Spleen (tissue), 11 donors: ENCODE results near the gene DTNB. TPM values are rescaled to one million over a fixed set of nuclear protein-coding genes. Genes with fewer than 3 reads are reported as not detected.

ENCODE experiments used
- DNase-seq: peaks from one replicate; pipeline ENCODE4 v3.0.0-alpha.2; 2020
- H3K27ac ChIP-seq, 8 donors: fragments of 200-600 bp; sonication (generic) in 7 of 8; 1 replicate in 4 of 8; 2 replicates in 4 of 8; pipeline versions ENCODE4 v1.5.0 to v1.8.0; 2016 to 2021; ENCODE audit warnings: inconsistent platforms in 4 of 8, mild to moderate bottlenecking in 4 of 8, moderate library complexity in 1 of 8
- H3K27me3 ChIP-seq, 7 donors: fragments of 200-600 bp; sonication (generic) in 6 of 7; replicated peaks in 1 of 7; 1 replicate in 4 of 7; 2 replicates in 3 of 7; pipeline versions ENCODE4 v1.5.0 to v1.8.0; 2016 to 2021; ENCODE audit warnings: inconsistent platforms in 3 of 7, mild to moderate bottlenecking in 1 of 7
- H3K36me3 ChIP-seq, 6 donors: fragments of 200-600 bp; sonication (generic) in 5 of 6; 1 replicate in 4 of 6; 2 replicates in 2 of 6; pipeline versions ENCODE4 v1.5.0 to v1.8.0; 2016 to 2021; ENCODE audit warnings: inconsistent platforms in 2 of 6
- H3K4me1 ChIP-seq, 6 donors: fragments of 200-600 bp; sonication (generic) in 5 of 6; 1 replicate in 3 of 6; 2 replicates in 3 of 6; pipeline versions ENCODE4 v1.5.0 to v1.8.0; 2016 to 2021; ENCODE audit warnings: inconsistent platforms in 3 of 6
- H3K4me3 ChIP-seq, 8 donors: fragments of 200-600 bp; sonication (generic) in 7 of 8; 1 replicate in 4 of 8; 2 replicates in 4 of 8; pipeline versions ENCODE4 v1.5.0 to v1.8.0; 2016 to 2021; ENCODE audit warnings: inconsistent platforms in 4 of 8, mild to moderate bottlenecking in 4 of 8, moderate library complexity in 2 of 8
- H3K9me3 ChIP-seq, 8 donors: fragments of 200-600 bp; sonication (generic) in 7 of 8; 1 replicate in 4 of 8; 2 replicates in 4 of 8; pipeline versions ENCODE4 v1.5.0 to v1.8.0; 2016 to 2021; ENCODE audit warnings: inconsistent platforms in 4 of 8
- CTCF ChIP-seq, 11 experiments: fragments of 200-600 bp in 7 of 11; fragments of 450-650 bp in 4 of 11; sonication (generic) in 4 of 11; IDR thresholded peaks in 8 of 11; conservative IDR thresholded peaks in 3 of 11; 1 replicate in 7 of 11; 2 replicates in 4 of 11; pipeline versions ENCODE4 v1.4.0 to v1.8.0; 2016 to 2021; ENCODE audit warnings: antibody characterized with exemption in 11 of 11, inconsistent platforms in 4 of 11, mild to moderate bottlenecking in 1 of 11
- POLR2A ChIP-seq, 3 donors: fragments of 450-650 bp; IDR thresholded peaks; one replicate each; pipeline ENCODE4 v1.5.1; 2017; ENCODE audit warnings: antibody characterized with exemption in 3 of 3, mild to moderate bottlenecking in 1 of 3
- POLR2AphosphoS5 ChIP-seq, 3 donors: sonication (generic); formaldehyde crosslinking; IDR thresholded peaks; one replicate each; pipeline ENCODE4 v1.5.1; 2017; ENCODE audit warnings: antibody characterized with exemption in 3 of 3
- whole genome bisulfite sequencing, 5 donors: extraction: QIAGEN DNeasy Blood & Tissue Kit in 3 of 5; methylation state at CpG; one replicate each; pipeline versions ENCODE4 v1.1.5 to v1.1.7; 2013 to 2018; 5-methylcytosine and 5-hydroxymethylcytosine counted together
- intact Hi-C: fragments of 100-400 bp; cut with DNase I; formaldehyde crosslinking; loops from one replicate; pipeline ENCODE4 v1.15.0; 2023; ENCODE audit warnings: low total_unique reads
- polyA plus RNA-seq, 3 donors: library from polyadenylated mRNA; stranded (reverse); fragments of 200-250 nt; gene quantifications; one replicate each; pipeline ENCODE4 v1.2.1, GENCODE V29; 2013
- total RNA-seq, 7 donors: library from RNA; depleted of rRNA in 3 of 7; stranded (reverse); fragments of >200 nt in 3 of 7; fragmentation: NEBNext Ultra II Directional in 4 of 7; extraction: Animal tissue kit (Norgen Biotek cat#: 25700) in 4 of 7; gene quantifications; one replicate each; pipeline versions ENCODE4 v1.1.0 to v1.2.1, GENCODE V29; 2016 to 2021
- donor health status: healthy with polysubstance abuse.
- donor health status: DM: no; HTN: no; CAD: no; lungs with moderate emphysema.
- donor health status: DM: no; HTN: no; CAD: no.
- donor health status: Bipolar disorder and iron deficiency.
- donor health status: healthy.
- donor health status: DM: no; HTN: no; CAD: no.
- donor health status: DM: yes; HTN: yes; CAD: no.

The DTNB gene
- total and polyA plus RNA-seq, 10 donors = 4.5 to 28.9 (median 20.4) TPM

GRCh38 chr2:25632396-25632795, 41.0 kb downstream of the DTNB start:
- Histone ChIP-seq H3K27ac (no peak overlapping the region), H3K27me3 (no peaks in the 10 kb centered on the region), H3K4me1 (no peaks in the 10 kb centered on the region), H3K9me3 (no peaks in the 10 kb centered on the region), H3K4me3 (no peak overlapping the region), H3K36me3 (peaks cover 0 to 10% (median 6%) of the 10 kb centered on the region in 6 donors)
- DNase-seq = no peak
- WGBS, 5 donors = 75 to 84% (median 76%) methylated on average over 2 of the region's 2 CpGs
- TF ChIP-seq CTCF (IDR thresholded peaks at IDR 0.05 in 8 of 11, conservative IDR thresholded peaks at IDR 0.05 in 3 of 11) = no peak
- TF ChIP-seq POLR2AphosphoS5 (IDR thresholded peaks at IDR 0.05) = no peak
- TF ChIP-seq POLR2A (IDR thresholded peaks at IDR 0.05) = no peak
- intact Hi-C loops = no loop called here

GRCh38 chr2:25624635-25625034, 48.7 kb downstream of the DTNB start:
- DNase-seq = no peak
- H3K4me3 ChIP-seq = no peak overlapping the region
- intact Hi-C loops = no loop called here
- no peaks in the 10 kb centered on the region for H3K4me1 ChIP-seq
- no peak overlapping the region for H3K27ac ChIP-seq
- peaks cover 0 to 62% (median 14%) of the 10 kb centered on the region in 6 donors for H3K36me3 ChIP-seq
- 89 to 99% (median 95%) methylated on average over 2 of the region's 2 CpGs for WGBS, 5 donors
- TF ChIP-seq CTCF (IDR thresholded peaks at IDR 0.05 in 8 of 11, conservative IDR thresholded peaks at IDR 0.05 in 3 of 11) (no peak), POLR2AphosphoS5 (IDR thresholded peaks at IDR 0.05) (no peak), POLR2A (IDR thresholded peaks at IDR 0.05) (no peak)
- no peaks in the 10 kb centered on the region for H3K27me3 ChIP-seq
- H3K9me3 ChIP-seq = no peaks in the 10 kb centered on the region

- WGBS, 5 donors = 90 to 98% (median 93%) methylated on average over 3 of the region's 3 CpGs
- DNase-seq = no peak
- Histone ChIP-seq H3K27ac (no peak overlapping the region), H3K27me3 (no peaks in the 10 kb centered on the region), H3K4me1 (peaks cover 0 to 3% (median 0%) of the 10 kb centered on the region in 6 donors), H3K4me3 (no peak overlapping the region), H3K9me3 (no peaks in the 10 kb centered on the region), H3K36me3 (peaks cover 0 to 62% (median 14%) of the 10 kb centered on the region in 6 donors)
- intact Hi-C loops = no loop called here
- no peak for TF ChIP-seq POLR2AphosphoS5 (IDR thresholded peaks at IDR 0.05)
- no peak for TF ChIP-seq CTCF (IDR thresholded peaks at IDR 0.05 in 8 of 11, conservative IDR thresholded peaks at IDR 0.05 in 3 of 11)
- no peak for TF ChIP-seq POLR2A (IDR thresholded peaks at IDR 0.05)
These were observed 50.0 kb downstream of the DTNB start for GRCh38 chr2:25623361-25623760.

GRCh38 chr2:25620711-25621110, 52.7 kb downstream of the DTNB start:
- Histone ChIP-seq H3K27ac (no peak overlapping the region), H3K4me3 (no peak overlapping the region), H3K36me3 (peaks cover 0 to 36% (median 2%) of the 10 kb centered on the region in 6 donors), H3K4me1 (peaks cover 0 to 14% (median 7%) of the 10 kb centered on the region in 6 donors), H3K27me3 (no peaks in the 10 kb centered on the region), H3K9me3 (no peaks in the 10 kb centered on the region)
- intact Hi-C loops = no loop called here
- DNase-seq = no peak
- no peak for TF ChIP-seq CTCF (IDR thresholded peaks at IDR 0.05 in 8 of 11, conservative IDR thresholded peaks at IDR 0.05 in 3 of 11)
- no peak for TF ChIP-seq POLR2AphosphoS5 (IDR thresholded peaks at IDR 0.05)
- TF ChIP-seq POLR2A (IDR thresholded peaks at IDR 0.05) = no peak
- 88 to 90% (median 89%) methylated on average over 4 of the region's 4 CpGs for WGBS, 5 donors
